Measurements from ENCODE around the gene ATP10A. TPM values are rescaled to one million over a fixed set of nuclear protein-coding genes. Genes with fewer than 3 reads are reported as not detected.

The ATP10A gene
- total RNA-seq, 1 experiment from 2014 or later: 3.9 TPM

GRCh38 chr15:25658560-25658959, 204.6 kb downstream of the ATP10A start:
- Histone ChIP-seq H3K18ac (ENCODE audit: insufficient read length, low read depth, low read length) (no peak overlapping the region), H2BK12ac (ENCODE audit: insufficient read length, low read depth, low read length) (no peak overlapping the region), H3K79me1 (ENCODE audit: insufficient read depth, low read depth, low read length, poor library complexity, severe bottlenecking) (no peaks in the 10 kb centered on the region), H2BK5ac (ENCODE audit: insufficient read length, low read length) (no peak overlapping the region), H2AK5ac (ENCODE audit: insufficient read length, low read length) (no peak overlapping the region), H4K20me1 (ENCODE audit: control insufficient read depth, insufficient read depth, insufficient read length) (no peaks in the 10 kb centered on the region), H2BK120ac (ENCODE audit: low read depth, low read length, poor library complexity, severe bottlenecking) (no peak overlapping the region), H3K4me2 (ENCODE audit: insufficient read depth, insufficient read length, low read length) (no peak overlapping the region), H3T11ph (ENCODE audit: low read length) (no peak overlapping the region), H3K23ac (ENCODE audit: insufficient read length, low read depth, low read length) (no peak overlapping the region), H2BK20ac (ENCODE audit: low read depth, low read length, poor library complexity, severe bottlenecking) (no peak overlapping the region), H4K8ac (replicated peaks; ENCODE audit: insufficient read length, low read depth, low read length) (no peak overlapping the region), H3K4me1 (ENCODE audit: insufficient read depth, low read length) (peaks cover 16% of the 10 kb centered on the region; the same call in 1 of the 2 replicates), H3K56ac (ENCODE audit: insufficient read length, low read depth, low read length) (no peak overlapping the region), H2BK15ac (ENCODE audit: low read depth, low read length) (no peak overlapping the region), H3K79me2 (ENCODE audit: insufficient read depth, low read length) (no peaks in the 10 kb centered on the region), H3K27me3 (ENCODE audit: insufficient read depth, low read length) (no peaks in the 10 kb centered on the region; the same call in 1 of the 2 replicates), H4K91ac (ENCODE audit: insufficient read length, low read depth, low read length) (no peak overlapping the region), H3K14ac (ENCODE audit: insufficient read depth, low read length) (no peak overlapping the region), H3K27ac (ENCODE audit: insufficient read length, low read depth, low read length) (no peak overlapping the region), H3K23me2 (ENCODE audit: insufficient read length, low read depth, low read length, poor library complexity, severe bottlenecking) (no peaks in the 10 kb centered on the region), H3K9ac (ENCODE audit: extremely low read depth, insufficient read length, low read length) (no peak overlapping the region), H2AFZ (ENCODE audit: low read length) (no peak overlapping the region), H3K4ac (ENCODE audit: low read depth, low read length) (no peak overlapping the region), H4K5ac (ENCODE audit: insufficient read length, low read depth, low read length) (no peak overlapping the region), H3K9me3 (ENCODE audit: control insufficient read depth, low read depth, low read length) (no peaks in the 10 kb centered on the region)
- no peak overlapping the region for H3K27ac Mint-ChIP-seq
- peaks cover 2 to 3% of the 10 kb centered on the region in 2 experiments; a peak in 2 of 5 replicates for H3K9me3 Mint-ChIP-seq
- no peak overlapping the region for H3K4me3 Mint-ChIP-seq
- TF ChIP-seq CTCF (conservative IDR thresholded peaks at IDR 0.05): no peak
- peaks cover 58 to 59% of the 10 kb centered on the region in 2 experiments for H3K4me1 Mint-ChIP-seq
- DNase-seq: no peak
- peaks cover 0 to 4% (median 2%) of the 10 kb centered on the region in 3 experiments; a peak in 3 of 7 replicates for H3K36me3 Mint-ChIP-seq (ENCODE audit: insufficient read depth in 1 of 3, low read depth in 3 of 3)
- H3K27me3 Mint-ChIP-seq (ENCODE audit: low read depth): peaks cover 47% of the 10 kb centered on the region
- WGBS (ENCODE audit: extremely low coverage, insufficient read length, low lambda C conversion rate): no CpG with 5 or more reads among the region's 19 CpGs
